Measurements from ENCODE around the gene TPP2. TPM values are rescaled to one million over a fixed set of nuclear protein-coding genes. Genes with fewer than 3 reads are reported as not detected.

TPP2 gene
- total RNA-seq, 1 donor from 2014 or later = 84.6 TPM

- TF ChIP-seq CTCF (IDR thresholded peaks at IDR 0.05; ENCODE audit: partially characterized antibody, unreplicated experiment) = no peak
- DNase-seq = no peak
- Mint-ChIP-seq H3K9me3 (ENCODE audit: unreplicated experiment) (no peaks in the 10 kb centered on the region), H3K4me1 (ENCODE audit: low read depth, unreplicated experiment) (peaks cover 8% of the 10 kb centered on the region), H3K27ac (ENCODE audit: unreplicated experiment) (no peak overlapping the region), H3K4me3 (ENCODE audit: unreplicated experiment) (no peak overlapping the region), H3K36me3 (ENCODE audit: unreplicated experiment) (no peaks in the 10 kb centered on the region), H3K27me3 (ENCODE audit: unreplicated experiment) (peaks cover 1% of the 10 kb centered on the region)
Measured at GRCh38 chr13:102703726-102704035, 106.9 kb downstream of the TPP2 start.

DNA sequence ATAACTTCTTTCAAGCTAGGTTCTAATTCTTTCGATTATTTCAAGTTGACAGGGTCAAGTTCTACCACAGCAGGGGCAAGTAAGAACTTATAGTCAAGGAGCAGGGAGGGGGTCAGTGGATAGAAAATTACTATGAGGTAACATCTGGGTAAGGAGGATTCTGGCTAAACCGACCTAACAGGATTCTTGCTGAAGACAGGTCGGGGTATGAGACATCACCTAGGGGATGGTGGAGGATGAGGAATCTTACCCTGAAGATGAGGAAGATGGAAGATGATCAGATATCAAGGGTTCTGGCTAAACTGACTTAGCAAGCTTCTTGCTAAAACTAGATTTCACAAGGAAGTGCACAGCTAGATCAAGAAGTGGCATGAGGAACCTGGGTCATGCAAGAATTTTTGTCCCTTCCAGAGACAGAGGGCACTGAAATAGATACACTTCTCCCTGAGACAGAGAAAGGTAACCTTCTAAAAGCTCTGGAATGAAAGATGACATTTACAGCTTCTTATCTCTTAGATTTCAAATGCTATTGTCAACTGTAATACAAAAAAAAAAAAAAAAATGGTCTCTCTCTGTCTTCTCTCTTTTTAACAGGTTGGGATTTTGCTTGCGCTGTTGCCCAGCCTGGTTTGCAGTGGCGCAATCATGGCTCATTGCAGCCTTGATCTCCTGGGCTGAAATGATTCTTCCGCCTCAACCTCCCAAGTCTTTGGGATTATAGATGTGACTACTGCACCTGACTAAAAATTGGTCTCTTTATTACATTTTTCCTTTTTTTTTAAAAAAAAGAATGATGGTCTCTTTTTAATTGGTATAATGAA, 107.7 kb downstream of the TPP2 start:
- TF ChIP-seq CTCF (IDR thresholded peaks at IDR 0.05; ENCODE audit: partially characterized antibody, unreplicated experiment) = no peak
- no peak overlapping the region for H3K4me3 Mint-ChIP-seq (ENCODE audit: unreplicated experiment)
- no peak for DNase-seq
- H3K4me1 Mint-ChIP-seq (ENCODE audit: low read depth, unreplicated experiment) = peaks cover 3% of the 10 kb centered on the region
- H3K27ac Mint-ChIP-seq (ENCODE audit: unreplicated experiment) = no peak overlapping the region
- H3K9me3 Mint-ChIP-seq (ENCODE audit: unreplicated experiment) = no peaks in the 10 kb centered on the region
- no peaks in the 10 kb centered on the region for H3K36me3 Mint-ChIP-seq (ENCODE audit: unreplicated experiment)
- H3K27me3 Mint-ChIP-seq (ENCODE audit: unreplicated experiment) = peaks cover 1% of the 10 kb centered on the region

GRCh38 chr13:102707467-102707866, 110.7 kb downstream of the TPP2 start:
- no peaks in the 10 kb centered on the region for H3K36me3 Mint-ChIP-seq (ENCODE audit: unreplicated experiment)
- DNase-seq = no peak
- no peak overlapping the region for H3K4me3 Mint-ChIP-seq (ENCODE audit: unreplicated experiment)
- TF ChIP-seq CTCF (IDR thresholded peaks at IDR 0.05; ENCODE audit: partially characterized antibody, unreplicated experiment) = no peak
- H3K9me3 Mint-ChIP-seq (ENCODE audit: unreplicated experiment) = no peaks in the 10 kb centered on the region
- peaks cover 1% of the 10 kb centered on the region for H3K27me3 Mint-ChIP-seq (ENCODE audit: unreplicated experiment)
- no peak overlapping the region for H3K27ac Mint-ChIP-seq (ENCODE audit: unreplicated experiment)
- H3K4me1 Mint-ChIP-seq (ENCODE audit: low read depth, unreplicated experiment) = peaks cover 2% of the 10 kb centered on the region

DNA sequence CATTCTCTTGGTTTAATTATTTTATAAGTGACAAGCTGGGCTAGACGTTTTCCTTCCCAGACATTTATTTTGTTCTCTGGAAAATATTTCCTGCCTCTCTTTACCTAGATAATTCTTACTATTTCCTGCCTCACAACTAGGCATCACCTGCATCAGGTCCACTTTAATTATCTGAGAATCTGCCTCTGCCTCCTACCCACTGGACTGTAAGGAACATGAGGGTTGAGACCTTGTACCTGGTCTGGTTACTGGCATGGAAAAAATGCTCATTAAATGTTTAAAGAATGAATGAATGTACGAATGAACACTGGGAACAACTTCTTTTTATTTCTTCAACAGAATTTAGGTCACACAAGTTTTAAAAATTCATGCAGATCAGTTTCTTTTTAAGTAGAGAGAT, 111.4 kb downstream of the TPP2 start:
- Mint-ChIP-seq H3K27ac (ENCODE audit: unreplicated experiment) (no peak overlapping the region), H3K27me3 (ENCODE audit: unreplicated experiment) (peaks cover 1% of the 10 kb centered on the region), H3K4me3 (ENCODE audit: unreplicated experiment) (no peak overlapping the region)

More for the DNA sequence above, 111.4 kb downstream of the TPP2 start:
- no peaks in the 10 kb centered on the region for H3K36me3 Mint-ChIP-seq (ENCODE audit: unreplicated experiment)
- DNase-seq = no peak
- no peaks in the 10 kb centered on the region for H3K9me3 Mint-ChIP-seq (ENCODE audit: unreplicated experiment)
- peaks cover 2% of the 10 kb centered on the region for H3K4me1 Mint-ChIP-seq (ENCODE audit: low read depth, unreplicated experiment)
- TF ChIP-seq CTCF (IDR thresholded peaks at IDR 0.05; ENCODE audit: partially characterized antibody, unreplicated experiment) = no peak
